ENCODE results near the gene PCYT1A. TPM values are rescaled to one million over a fixed set of nuclear protein-coding genes. Genes with fewer than 3 reads are reported as not detected.

Gene PCYT1A
- total RNA-seq, 2 donors from 2014 or later, result 41.8 to 78.3 TPM

DNA sequence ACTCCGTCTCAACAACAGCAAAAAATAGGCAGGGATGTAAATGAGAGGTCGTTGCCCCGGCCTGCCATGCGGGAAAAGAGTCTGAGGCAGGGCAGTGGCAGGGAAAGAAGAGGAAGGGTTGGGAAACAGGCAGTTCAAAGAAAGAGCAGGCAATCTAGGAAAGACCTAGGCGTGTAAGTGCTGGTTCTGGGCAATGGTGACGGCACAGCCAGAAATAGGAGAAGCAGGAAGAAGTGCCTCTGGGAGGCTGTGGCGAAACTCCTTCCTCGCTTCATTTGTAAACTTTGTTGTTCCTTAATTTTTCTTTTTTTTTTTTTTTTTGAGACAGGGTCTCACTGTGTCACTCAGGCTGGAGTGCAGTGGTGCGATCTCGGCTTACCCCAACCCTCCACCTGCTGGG, 66.9 kb downstream of the PCYT1A start:
- TF ChIP-seq POLR2A (IDR thresholded peaks at IDR 0.05) (no peak), POLR2AphosphoS5 (IDR thresholded peaks at IDR 0.05) (no peak)
- TF ChIP-seq, protein P1, sequence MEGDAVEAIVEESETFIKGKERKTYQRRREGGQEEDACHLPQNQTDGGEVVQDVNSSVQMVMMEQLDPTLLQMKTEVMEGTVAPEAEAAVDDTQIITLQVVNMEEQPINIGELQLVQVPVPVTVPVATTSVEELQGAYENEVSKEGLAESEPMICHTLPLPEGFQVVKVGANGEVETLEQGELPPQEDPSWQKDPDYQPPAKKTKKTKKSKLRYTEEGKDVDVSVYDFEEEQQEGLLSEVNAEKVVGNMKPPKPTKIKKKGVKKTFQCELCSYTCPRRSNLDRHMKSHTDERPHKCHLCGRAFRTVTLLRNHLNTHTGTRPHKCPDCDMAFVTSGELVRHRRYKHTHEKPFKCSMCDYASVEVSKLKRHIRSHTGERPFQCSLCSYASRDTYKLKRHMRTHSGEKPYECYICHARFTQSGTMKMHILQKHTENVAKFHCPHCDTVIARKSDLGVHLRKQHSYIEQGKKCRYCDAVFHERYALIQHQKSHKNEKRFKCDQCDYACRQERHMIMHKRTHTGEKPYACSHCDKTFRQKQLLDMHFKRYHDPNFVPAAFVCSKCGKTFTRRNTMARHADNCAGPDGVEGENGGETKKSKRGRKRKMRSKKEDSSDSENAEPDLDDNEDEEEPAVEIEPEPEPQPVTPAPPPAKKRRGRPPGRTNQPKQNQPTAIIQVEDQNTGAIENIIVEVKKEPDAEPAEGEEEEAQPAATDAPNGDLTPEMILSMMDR (IDR thresholded peaks at IDR 0.05), result no peak
- DNase-seq (ENCODE audit: low spot score), result no peak
- 93% methylated on average over 10 of the region's 10 CpGs for whole genome bisulfite sequencing
- Histone ChIP-seq H3K36me3 (no peaks in the 10 kb centered on the region), H3K27ac (no peak overlapping the region), H3K27me3 (replicated peaks; ENCODE audit: insufficient read depth) (no peaks in the 10 kb centered on the region), H3K9me3 (no peaks in the 10 kb centered on the region), H3K4me3 (no peak overlapping the region), H3K4me1 (replicated peaks) (no peaks in the 10 kb centered on the region)
- intact Hi-C loops (cut with DNase I), result no loop called here

- 87% methylated on average over 19 of the region's 19 CpGs for WGBS
- H3K27me3 ChIP-seq (replicated peaks; ENCODE audit: insufficient read depth), result no peaks in the 10 kb centered on the region
- H3K9me3 ChIP-seq, result no peaks in the 10 kb centered on the region
- TF ChIP-seq POLR2A (IDR thresholded peaks at IDR 0.05) (no peak), POLR2AphosphoS5 (IDR thresholded peaks at IDR 0.05) (no peak)
- H3K4me3 ChIP-seq, result no peak overlapping the region
- intact Hi-C loops (cut with DNase I), result no loop called here
- H3K4me1 ChIP-seq (replicated peaks), result no peaks in the 10 kb centered on the region
- no peak overlapping the region for H3K27ac ChIP-seq
- DNase-seq (ENCODE audit: low spot score), result no peak
- H3K36me3 ChIP-seq, result no peaks in the 10 kb centered on the region
These were observed 67.6 kb downstream of the PCYT1A start for GRCh38 chr3:196219970-196220311.

- TF ChIP-seq, protein P1 (IDR thresholded peaks at IDR 0.05), result no peak
- TF ChIP-seq POLR2A (IDR thresholded peaks at IDR 0.05), result no peak
- no peak for TF ChIP-seq POLR2AphosphoS5 (IDR thresholded peaks at IDR 0.05)
- no peak for DNase-seq (ENCODE audit: low spot score)
- Histone ChIP-seq H3K4me3 (no peak overlapping the region), H3K27ac (no peak overlapping the region), H3K4me1 (replicated peaks) (no peaks in the 10 kb centered on the region), H3K36me3 (no peaks in the 10 kb centered on the region), H3K9me3 (no peaks in the 10 kb centered on the region), H3K27me3 (replicated peaks; ENCODE audit: insufficient read depth) (no peaks in the 10 kb centered on the region)
- intact Hi-C loops (cut with DNase I), result no loop called here
- 23% methylated on average over 19 of the region's 19 CpGs for WGBS
These were observed 68.1 kb downstream of the PCYT1A start for GRCh38 chr3:196219194-196219969.

DNA sequence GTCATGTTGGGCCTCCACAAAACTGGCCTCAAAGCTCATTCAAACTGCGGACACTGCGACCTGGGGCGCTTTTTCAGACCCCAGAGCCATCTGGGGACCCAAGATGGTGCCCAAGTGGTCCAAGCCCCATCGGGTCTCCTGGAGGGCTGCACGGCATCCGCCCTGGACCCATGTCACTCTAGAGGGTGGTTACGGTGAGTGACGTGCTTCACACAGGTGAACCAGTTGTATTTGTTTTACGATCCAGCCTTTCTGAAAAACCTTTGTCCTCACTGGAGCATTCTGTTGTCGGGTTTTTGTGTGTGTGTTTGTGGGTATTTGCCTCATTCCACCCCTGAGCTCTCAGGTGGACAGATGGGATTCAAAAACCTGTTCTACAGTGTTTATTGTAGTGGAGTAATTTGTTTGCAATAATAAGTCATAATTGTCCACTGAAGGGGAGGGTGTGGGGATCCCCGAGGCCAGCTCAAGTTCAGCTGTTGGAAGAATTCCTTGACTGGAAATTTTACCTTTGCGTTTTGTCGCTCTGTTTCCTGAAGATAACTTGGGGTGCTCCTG, 69.3 kb downstream of the PCYT1A start:
- no peaks in the 10 kb centered on the region for H3K27me3 ChIP-seq (replicated peaks; ENCODE audit: insufficient read depth)
- TF ChIP-seq, protein P1 (IDR thresholded peaks at IDR 0.05), result no peak
- TF ChIP-seq POLR2A (IDR thresholded peaks at IDR 0.05), result no peak
- TF ChIP-seq POLR2AphosphoS5 (IDR thresholded peaks at IDR 0.05), result peak; percentile 7
- 81% methylated on average over 13 of the region's 13 CpGs for WGBS
- intact Hi-C loops (cut with DNase I), result no loop called here
- no peak for DNase-seq (ENCODE audit: low spot score)
- no peak overlapping the region for H3K27ac ChIP-seq
- no peaks in the 10 kb centered on the region for H3K9me3 ChIP-seq
- H3K36me3 ChIP-seq, result no peaks in the 10 kb centered on the region
- no peak overlapping the region for H3K4me3 ChIP-seq
- H3K4me1 ChIP-seq (replicated peaks), result no peaks in the 10 kb centered on the region

DNA sequence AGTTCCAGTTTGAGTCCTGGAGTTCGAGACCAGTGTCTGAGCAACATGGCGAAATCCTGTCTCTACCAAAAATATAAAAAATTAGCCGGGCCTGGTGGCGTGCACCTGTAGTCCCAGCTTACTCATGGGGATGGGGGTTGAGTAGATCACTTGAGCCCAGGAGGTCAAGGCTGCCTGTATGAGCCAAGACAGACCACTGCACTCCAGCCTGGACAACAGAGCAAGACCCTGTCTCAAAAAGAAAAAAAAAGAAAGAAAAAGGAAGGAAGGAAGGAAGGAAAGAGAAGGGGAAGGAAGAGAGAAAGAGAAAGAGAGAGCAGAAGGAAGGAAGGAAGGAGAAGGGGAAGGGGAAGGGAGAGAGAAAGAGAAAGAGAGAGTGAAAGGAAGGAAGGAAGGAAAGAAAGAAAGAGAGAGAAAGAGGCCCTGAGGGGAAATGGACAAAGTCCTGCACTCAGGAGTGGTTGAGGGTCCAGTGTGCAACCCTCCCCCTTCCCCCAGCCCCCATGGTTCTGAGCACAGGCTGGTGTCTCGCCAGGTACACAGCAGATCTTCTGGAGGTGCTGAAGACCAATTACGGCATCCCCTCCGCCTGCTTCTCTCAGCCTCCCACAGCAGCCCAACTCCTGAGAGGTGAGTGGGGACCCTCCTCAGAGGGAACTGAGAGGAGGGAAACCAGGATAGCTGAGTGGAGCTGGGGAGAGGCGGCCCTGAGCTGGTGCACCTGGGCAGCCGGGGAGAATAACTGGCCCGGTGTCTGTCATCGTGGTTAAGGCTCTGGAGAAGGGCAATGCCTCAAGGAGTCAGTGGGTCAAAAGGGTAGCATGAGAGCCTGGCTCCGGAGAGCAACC, 70.0 kb downstream of the PCYT1A start:
- 93% methylated on average over 12 of the region's 12 CpGs for WGBS
- Histone ChIP-seq H3K4me3 (no peak overlapping the region), H3K36me3 (no peaks in the 10 kb centered on the region), H3K27me3 (replicated peaks; ENCODE audit: insufficient read depth) (no peaks in the 10 kb centered on the region), H3K27ac (no peak overlapping the region), H3K9me3 (no peaks in the 10 kb centered on the region), H3K4me1 (replicated peaks) (no peaks in the 10 kb centered on the region)
- no peak for DNase-seq (ENCODE audit: low spot score)
- intact Hi-C loops (cut with DNase I), result no loop called here
- TF ChIP-seq POLR2A (IDR thresholded peaks at IDR 0.05), result no peak
- no peak for TF ChIP-seq POLR2AphosphoS5 (IDR thresholded peaks at IDR 0.05)
- TF ChIP-seq, protein P1 (IDR thresholded peaks at IDR 0.05), result no peak

All from prostate gland (tissue), 2 donors.